NT2/D1 (cell line): Measurements from ENCODE around the gene INTS2.

Source experiments
- SUZ12 ChIP-seq: IDR thresholded peaks from 2 replicates; pipeline ENCODE4 v1.6.1; 2011; ENCODE audit not compliant: insufficient read length, insufficient read depth; ENCODE audit errors: extremely low read depth
- YY1 ChIP-seq: IDR thresholded peaks from 2 replicates; pipeline ENCODE4 v1.6.1; 2011; ENCODE audit not compliant: insufficient read length, insufficient read depth

DNA sequence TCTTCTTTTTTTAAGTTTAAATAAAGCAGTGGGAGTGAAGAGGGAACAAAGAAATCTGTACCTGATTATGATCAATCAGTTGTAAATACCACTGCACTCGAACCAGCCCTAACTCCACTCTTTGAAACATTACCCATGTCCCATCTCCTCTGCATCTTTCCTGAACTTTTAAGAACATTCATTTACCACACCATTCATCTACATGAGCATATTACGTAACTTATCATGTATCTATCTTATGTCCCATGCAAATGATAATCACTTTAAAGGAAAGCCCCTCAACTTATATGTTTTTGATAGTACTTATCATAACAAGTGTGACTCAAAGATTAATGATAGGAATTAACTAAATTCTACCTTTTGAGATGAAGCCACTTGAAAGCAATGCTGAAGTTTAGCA is 53.7 kb downstream of the INTS2 start:
- TF ChIP-seq YY1 (no peak), SUZ12 (no peak)
